SK-N-MC (cell line): ENCODE results near the gene FHIT.

ENCODE experiments used
- DNase-seq: peaks from one replicate; pipeline ENCODE4 v3.0.0-alpha.2; 2011; ENCODE audit warnings: low read depth, low spot score
- H3K27ac ChIP-seq: fragments of 200-600 bp; sonication (generic); 2 replicates; pipeline ENCODE4 v1.5.1; 2016; ENCODE audit warnings: mixed run types
- H3K36me3 ChIP-seq: fragments of 200-600 bp; sonication (generic); 2 replicates; pipeline ENCODE4 v1.6.1; 2017; ENCODE audit warnings: antibody characterized with exemption, low read length, mixed read lengths; ENCODE audit not compliant: insufficient read depth
- H3K4me3 ChIP-seq: fragments of 200-600 bp; sonication (generic); 2 replicates; pipeline ENCODE4 v1.5.1; 2016
- H3K9ac ChIP-seq: fragments of 200-600 bp; sonication (generic); 2 replicates; pipeline ENCODE4 v1.8.0; 2017; ENCODE audit warnings: mixed run types, mixed read lengths; ENCODE audit not compliant: insufficient read length
- H3K9me3 ChIP-seq: fragments of 200-600 bp; sonication (generic); 2 replicates; pipeline ENCODE4 v1.6.1; 2017; ENCODE audit warnings: low read depth, mild to moderate bottlenecking, antibody characterized with exemption, low read length, moderate library complexity, mixed read lengths
- EZH2 ChIP-seq: fragments of 200-600 bp; sonication (generic); IDR thresholded peaks from one replicate; pipeline ENCODE4 v1.6.1; 2017; ENCODE audit warnings: antibody characterized with exemption
- FOXP2 ChIP-seq: optimal IDR thresholded peaks from 2 replicates; pipeline ENCODE3; 2011; ENCODE audit warnings: mild to moderate bottlenecking, moderate library complexity; ENCODE audit not compliant: insufficient read depth; ENCODE audit errors: extremely low read length, control extremely low read depth
- POLR2AphosphoS5 ChIP-seq: IDR thresholded peaks from 2 replicates; pipeline ENCODE4 v1.6.1; 2012; ENCODE audit warnings: mild to moderate bottlenecking, low read depth, low read length, borderline replicate concordance

FHIT gene

GRCh38 chr3:60952055-60952454 lies 299.2 kb downstream of the FHIT start:
- Histone ChIP-seq H3K9ac (no peak overlapping the region), H3K9me3 (no peaks in the 10 kb centered on the region), H3K27ac (no peak overlapping the region), H3K36me3 (no peaks in the 10 kb centered on the region), H3K4me3 (no peak overlapping the region)
- DNase-seq = no peak
- no peak for TF ChIP-seq EZH2
- no peak for TF ChIP-seq POLR2AphosphoS5
- no peak for TF ChIP-seq FOXP2

GRCh38 chr3:60949146-60949545 lies 302.1 kb downstream of the FHIT start:
- Histone ChIP-seq H3K9me3 (no peaks in the 10 kb centered on the region), H3K4me3 (no peak overlapping the region), H3K9ac (no peak overlapping the region), H3K36me3 (no peaks in the 10 kb centered on the region), H3K27ac (no peak overlapping the region)
- DNase-seq = no peak
- TF ChIP-seq FOXP2 (no peak), POLR2AphosphoS5 (no peak), EZH2 (no peak)

DNA sequence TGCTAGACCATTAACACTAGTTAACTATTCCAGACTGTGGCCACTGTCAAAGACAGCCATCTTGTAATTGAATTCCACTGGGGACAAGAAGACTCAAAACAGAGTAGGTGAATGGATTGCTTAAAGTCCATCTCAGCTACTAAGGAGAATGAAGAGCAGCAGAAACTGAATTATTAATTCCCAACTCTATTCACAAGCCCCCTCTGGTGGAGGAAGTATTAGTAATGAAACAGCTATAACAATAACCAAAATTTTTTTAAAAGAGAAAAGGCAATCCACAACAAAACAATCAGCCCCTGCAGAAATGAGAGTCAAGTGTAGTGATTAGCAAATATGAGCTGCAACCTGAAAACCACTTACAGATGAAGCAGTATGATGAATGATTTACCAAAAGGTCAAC lies 302.8 kb downstream of the FHIT start:
- TF ChIP-seq EZH2 (no peak), POLR2AphosphoS5 (no peak), FOXP2 (no peak)
- Histone ChIP-seq H3K27ac (no peak overlapping the region), H3K4me3 (no peak overlapping the region), H3K9me3 (no peaks in the 10 kb centered on the region), H3K36me3 (no peaks in the 10 kb centered on the region), H3K9ac (no peak overlapping the region)
- no peak for DNase-seq

DNA sequence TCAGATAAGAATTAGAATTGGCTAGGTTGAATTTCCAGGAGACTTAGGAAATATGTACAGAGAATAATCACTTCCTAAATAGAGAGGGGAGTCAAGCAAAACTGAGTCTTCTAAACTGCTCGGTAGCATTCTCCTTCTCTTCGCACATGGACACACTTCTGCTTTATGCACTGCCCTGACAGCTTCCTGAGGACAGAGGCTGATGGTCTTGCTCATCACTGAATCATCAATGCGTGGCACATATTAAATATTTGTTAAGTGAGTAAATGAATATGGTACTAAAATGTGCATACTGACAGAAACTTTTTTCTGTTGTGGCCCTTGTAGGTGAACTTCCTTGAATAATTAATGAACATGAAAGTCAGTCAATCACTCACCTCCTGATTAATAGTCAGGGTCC lies 315.5 kb downstream of the FHIT start:
- H3K9me3 ChIP-seq = no peaks in the 10 kb centered on the region
- TF ChIP-seq POLR2AphosphoS5 = no peak
- TF ChIP-seq FOXP2 = no peak
- TF ChIP-seq EZH2 = no peak
- no peak overlapping the region for H3K4me3 ChIP-seq
- no peaks in the 10 kb centered on the region for H3K36me3 ChIP-seq
- no peak overlapping the region for H3K9ac ChIP-seq
- no peak for DNase-seq
- no peak overlapping the region for H3K27ac ChIP-seq

GRCh38 chr3:60933824-60934223 lies 317.4 kb downstream of the FHIT start:
- Histone ChIP-seq H3K4me3 (no peak overlapping the region), H3K9ac (no peak overlapping the region), H3K36me3 (no peaks in the 10 kb centered on the region), H3K27ac (no peak overlapping the region), H3K9me3 (no peaks in the 10 kb centered on the region)
- TF ChIP-seq FOXP2 (no peak), POLR2AphosphoS5 (no peak), EZH2 (no peak)
- DNase-seq = no peak

GRCh38 chr3:60932643-60933042 lies 318.6 kb downstream of the FHIT start:
- DNase-seq = no peak
- Histone ChIP-seq H3K36me3 (no peaks in the 10 kb centered on the region), H3K27ac (no peak overlapping the region), H3K4me3 (no peak overlapping the region), H3K9ac (no peak overlapping the region), H3K9me3 (no peaks in the 10 kb centered on the region)
- TF ChIP-seq FOXP2 (no peak), EZH2 (no peak)

GRCh38 chr3:60932170-60932569 lies 319.1 kb downstream of the FHIT start:
- Histone ChIP-seq H3K27ac (no peak overlapping the region), H3K9ac (no peak overlapping the region), H3K4me3 (no peak overlapping the region), H3K9me3 (no peaks in the 10 kb centered on the region), H3K36me3 (no peaks in the 10 kb centered on the region)
- no peak for DNase-seq
- TF ChIP-seq EZH2 (no peak), FOXP2 (no peak), POLR2AphosphoS5 (no peak)

DNA sequence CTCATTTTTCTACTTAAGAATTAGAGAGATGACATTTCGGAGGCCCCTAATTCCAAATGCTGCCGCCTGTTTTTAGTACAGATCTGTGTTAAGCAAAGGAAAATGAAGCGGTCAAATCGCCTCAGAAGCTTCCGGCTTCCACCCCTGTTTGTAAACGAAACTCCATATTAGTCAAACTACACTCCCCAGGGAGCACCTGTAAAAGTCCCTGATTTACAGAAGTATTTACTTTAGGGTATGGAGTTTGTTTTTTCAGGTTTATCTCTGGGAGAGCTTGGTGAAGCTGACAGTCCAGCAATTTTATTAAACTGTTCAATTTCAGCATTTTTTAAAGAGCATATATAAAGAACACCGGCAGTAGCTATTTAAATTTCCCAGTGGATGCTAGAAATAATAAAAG lies 319.8 kb downstream of the FHIT start:
- DNase-seq = no peak
- Histone ChIP-seq H3K9me3 (no peaks in the 10 kb centered on the region), H3K36me3 (no peaks in the 10 kb centered on the region), H3K27ac (no peak overlapping the region), H3K9ac (no peak overlapping the region), H3K4me3 (no peak overlapping the region)
- TF ChIP-seq FOXP2 (no peak), POLR2AphosphoS5 (no peak), EZH2 (no peak)

GRCh38 chr3:60920519-60920918 lies 330.7 kb downstream of the FHIT start:
- no peak overlapping the region for H3K9ac ChIP-seq
- H3K36me3 ChIP-seq = no peaks in the 10 kb centered on the region
- H3K9me3 ChIP-seq = no peaks in the 10 kb centered on the region
- H3K27ac ChIP-seq = no peak overlapping the region
- no peak for DNase-seq
- no peak overlapping the region for H3K4me3 ChIP-seq
- TF ChIP-seq FOXP2 (no peak), EZH2 (no peak), POLR2AphosphoS5 (no peak)
